Stimulated activated CD8-positive, alpha-beta memory T cell treated with anti-CD3 and anti-CD28 coated beads, Interleukin-7, amount 100 ng/mL, for 48 hours (primary cell): ENCODE results near the gene SUGP2.
"Not testable (repeated sequence)": the region's sequence is repeated elsewhere in the genome, so short reads cannot be mapped to it uniquely, and the experiment has no call there.

Source experiments
- DNase-seq, 2 donors: peaks; one replicate each; pipeline ENCODE4 v3.0.0-alpha.2; 2020; ENCODE audit warnings: low read depth in 1 of 2; ENCODE audit errors: extremely low read depth in 1 of 2

The SUGP2 gene

DNA sequence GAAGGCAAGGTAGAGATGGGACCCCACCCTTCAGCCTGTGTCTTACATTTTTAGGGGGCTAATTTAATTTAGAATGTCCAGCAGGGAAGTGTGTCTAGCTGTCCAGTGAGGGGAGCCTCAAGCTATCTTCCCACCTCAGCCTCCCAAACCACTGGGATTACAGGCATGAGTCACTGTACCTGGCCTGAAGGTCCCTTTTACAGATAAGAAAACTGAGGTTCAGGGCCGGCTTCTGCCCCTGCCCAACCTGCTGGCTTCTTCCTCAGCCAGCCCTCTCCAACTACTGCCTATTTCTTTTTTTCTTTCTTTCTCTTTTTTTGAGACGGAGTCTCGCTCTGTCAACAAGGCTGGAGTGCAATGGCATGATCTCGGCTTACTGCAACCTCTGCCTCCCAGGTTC lies 72.9 kb downstream of the SUGP2 start:
- no peak for DNase-seq

DNA sequence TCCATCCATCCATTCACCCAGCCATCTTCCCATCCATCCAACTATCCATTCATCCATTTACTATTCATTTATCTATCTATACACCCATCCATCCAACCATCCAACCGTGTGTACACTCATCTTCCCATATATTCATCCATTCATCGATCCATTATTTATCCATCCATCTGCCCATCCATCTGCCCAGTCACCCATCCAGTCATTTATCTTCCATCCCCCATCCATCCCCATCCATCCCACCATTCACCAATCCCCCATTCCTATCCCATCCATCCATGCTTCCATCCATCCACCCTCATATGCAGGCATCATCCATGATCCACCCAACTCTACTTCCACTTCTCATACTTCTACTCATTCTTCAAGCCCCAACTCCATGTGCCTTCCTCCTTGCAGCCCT lies 78.3 kb downstream of the SUGP2 start:
- DNase-seq: no peak

DNA sequence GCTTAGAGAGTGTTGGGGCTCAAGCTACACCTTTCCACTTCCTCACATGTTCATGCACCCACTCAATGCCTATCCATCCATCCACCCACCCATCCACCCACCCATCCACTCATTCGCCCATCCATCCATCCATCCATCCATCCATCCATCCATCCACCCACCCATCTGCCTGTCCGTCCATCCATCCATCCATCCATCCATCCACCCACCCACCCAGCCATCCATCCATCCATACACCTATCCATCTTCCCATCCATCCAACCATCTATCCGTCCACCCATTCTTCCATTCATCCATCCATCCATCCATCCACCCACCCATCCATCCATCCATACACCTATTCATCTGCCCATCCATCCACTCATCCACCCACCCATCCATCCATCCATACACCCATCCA lies 79.2 kb downstream of the SUGP2 start:
- no peak for DNase-seq

DNA sequence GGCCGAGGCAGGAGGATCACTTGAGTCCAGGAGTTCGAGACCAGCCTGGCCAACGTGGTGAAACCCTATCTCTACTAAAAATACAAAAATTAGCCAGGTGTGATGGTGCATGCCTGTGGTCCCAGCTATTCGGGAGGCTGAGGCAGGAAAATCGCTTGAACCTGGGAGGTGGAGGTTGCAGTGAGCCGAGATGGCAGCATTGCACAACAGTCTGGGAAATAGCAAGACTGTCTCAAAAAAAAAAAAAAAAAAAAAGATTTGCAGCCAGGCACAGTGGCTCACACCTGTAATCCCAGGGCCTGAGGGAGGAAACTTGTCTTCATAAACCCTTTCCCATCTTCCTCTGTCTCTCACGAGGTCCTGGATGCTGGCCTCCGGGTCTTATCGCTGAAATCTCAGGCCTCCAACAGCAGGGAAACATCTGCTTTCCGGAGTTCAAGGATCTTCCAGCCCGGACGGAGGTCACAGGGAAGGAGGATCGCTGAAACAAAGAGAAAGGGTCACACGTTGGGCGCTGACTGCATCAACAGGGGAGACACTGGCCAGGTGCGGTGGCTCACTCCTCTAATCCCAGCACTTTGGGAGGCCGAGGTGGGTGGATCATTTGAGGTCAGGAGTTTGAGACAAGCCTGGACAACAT lies 80.8 kb downstream of the SUGP2 start:
- DNase-seq: not testable (repeated sequence)

DNA sequence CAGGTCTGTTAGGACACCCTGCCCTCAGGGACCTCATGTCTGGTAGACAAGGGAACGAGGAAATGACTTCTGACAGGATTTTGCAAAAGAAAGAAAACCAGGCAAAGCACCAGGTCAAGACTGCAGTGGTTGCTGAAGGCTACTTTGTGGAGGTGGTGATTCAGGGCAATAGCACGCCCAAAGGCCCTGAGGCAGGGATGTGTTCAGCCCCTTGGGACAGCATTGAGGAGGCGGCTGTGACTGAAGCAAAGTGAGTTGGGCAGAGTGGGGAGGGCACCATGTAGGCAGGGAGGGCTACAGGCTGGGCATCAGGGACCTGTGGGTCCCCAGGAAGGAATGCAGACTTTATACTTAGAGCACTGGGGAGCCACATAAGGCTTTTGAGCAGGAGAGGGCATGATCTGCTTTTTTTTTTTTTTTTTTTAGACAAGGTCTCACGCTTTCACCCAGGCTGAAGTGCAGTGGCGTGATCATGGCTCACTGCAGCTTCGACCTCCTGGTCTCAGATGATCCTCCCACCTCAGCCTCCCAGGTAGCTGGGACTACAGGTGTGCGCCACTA lies 81.5 kb downstream of the SUGP2 start:
- no peak for DNase-seq

DNA sequence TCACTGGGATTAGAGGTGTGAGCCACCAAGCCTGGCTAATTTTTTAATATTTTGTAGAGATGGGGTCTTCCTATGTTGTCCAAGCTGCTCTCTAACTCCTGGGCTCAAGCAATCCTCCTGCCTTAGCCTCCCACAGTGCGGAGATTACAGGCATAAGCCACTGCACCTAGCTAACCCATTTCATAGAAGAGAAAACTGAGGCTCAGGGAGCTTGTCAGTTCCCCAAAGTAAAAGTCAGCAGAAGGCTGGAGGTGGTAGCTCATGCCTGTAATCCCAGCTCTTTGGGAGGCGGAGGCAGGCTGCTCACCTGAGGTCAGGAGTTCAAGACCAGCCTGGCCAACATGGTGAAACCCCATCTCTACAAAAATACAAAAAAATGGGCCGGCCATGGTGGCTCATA lies 83.5 kb downstream of the SUGP2 start:
- DNase-seq: no peak

DNA sequence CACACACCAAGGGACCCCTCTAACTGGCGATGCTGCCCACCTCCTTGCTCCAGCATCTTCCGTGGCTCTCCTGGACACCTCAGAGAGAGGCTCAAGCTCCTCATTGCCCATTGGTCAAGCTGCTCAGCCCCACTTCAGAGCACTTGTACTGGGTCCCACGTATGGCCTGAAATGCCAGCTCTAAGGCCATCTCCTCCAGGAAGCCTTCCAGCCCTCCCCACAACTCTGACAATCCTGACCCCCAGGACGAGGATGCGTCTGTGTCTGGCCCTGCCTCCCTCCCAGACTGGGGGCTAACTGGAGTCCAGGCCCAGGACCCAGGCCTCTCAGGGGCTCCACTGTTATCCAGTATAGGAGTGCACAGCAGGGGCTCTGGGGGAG lies 84.4 kb downstream of the SUGP2 start:
- no peak for DNase-seq

DNA sequence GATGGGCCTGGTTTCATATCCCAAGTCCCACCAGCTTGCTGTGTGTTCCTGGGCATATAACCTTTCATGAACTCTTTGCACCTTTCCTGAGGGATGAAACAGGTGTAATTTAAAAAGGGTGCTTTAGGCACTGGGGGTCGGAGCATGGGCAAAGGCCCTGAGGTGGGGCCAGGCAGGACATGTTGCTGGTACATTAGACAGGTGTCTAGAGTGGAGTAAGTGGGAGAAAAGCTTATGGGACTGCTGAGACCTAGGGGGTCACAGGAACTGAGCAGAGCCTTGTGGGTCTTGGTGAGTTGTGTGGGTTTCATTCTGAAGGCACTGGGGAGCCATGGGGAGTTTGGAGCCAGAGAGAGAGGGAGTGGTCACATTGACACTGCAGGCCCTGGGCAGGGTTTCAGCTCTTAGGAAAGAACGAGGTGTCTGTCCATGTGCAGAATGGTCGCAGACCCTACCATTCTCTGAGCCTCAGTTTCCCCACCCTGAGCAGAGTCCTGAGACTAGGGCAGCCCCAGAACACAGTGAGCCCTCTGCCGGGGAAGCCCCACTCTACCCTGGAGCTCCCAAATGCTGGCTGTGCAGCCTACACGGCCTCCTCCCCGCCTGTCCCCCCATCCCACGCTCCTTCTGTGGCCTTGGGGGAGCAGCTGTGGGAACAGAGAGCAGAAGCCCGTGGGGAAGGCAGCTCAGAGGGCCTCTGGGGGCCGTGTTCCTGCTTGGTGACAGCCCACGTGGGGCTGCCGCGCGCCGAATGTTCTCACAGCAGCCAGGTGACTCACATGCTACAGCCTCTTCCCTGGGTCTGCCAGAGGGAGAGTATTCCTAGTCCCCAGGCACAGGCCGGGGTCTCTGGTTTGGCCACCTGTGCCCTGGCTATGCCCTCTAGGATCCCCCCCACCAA lies 85.0 kb downstream of the SUGP2 start:
- DNase-seq: no peak

DNA sequence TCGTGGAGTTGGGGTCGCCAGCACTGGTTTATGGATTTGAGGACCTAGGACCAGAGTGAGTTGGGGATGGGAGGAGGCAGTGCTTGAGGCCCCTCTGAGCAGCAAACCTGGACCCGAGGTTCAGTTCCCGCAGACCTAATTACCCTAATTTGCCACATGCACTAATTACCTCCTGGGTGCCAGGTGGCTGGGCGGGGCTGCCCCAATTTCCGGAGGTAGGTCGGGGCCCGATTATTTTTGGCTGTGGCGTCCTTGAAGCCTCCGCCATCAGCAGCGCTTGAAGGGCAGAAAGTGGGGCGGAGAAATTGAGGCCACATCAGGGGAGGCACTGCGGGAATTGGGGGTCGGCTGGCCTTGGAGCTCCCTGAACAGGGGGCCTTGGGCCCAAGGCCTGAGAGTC lies 86.4 kb downstream of the SUGP2 start:
- DNase-seq: no peak

DNA sequence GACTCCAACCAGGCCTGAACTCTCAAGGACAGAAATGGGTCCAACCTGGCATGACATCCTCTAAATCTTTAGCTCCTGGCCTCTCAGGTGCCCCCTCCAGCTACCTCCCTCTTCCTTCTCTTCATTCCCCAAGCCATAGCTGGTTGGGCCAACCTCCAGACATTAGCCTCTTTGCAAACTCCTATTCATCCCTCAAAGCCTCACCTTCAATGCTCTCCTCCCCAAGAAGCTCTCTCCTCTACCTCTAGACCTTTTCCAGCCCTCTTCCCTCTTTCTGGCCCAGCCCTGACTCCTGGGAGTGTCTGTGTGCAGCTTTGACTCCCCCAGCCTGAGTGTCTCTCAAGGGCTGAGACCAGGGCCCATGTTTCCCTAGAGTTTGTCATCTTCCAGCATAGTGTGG lies 87.0 kb downstream of the SUGP2 start:
- no peak for DNase-seq

DNA sequence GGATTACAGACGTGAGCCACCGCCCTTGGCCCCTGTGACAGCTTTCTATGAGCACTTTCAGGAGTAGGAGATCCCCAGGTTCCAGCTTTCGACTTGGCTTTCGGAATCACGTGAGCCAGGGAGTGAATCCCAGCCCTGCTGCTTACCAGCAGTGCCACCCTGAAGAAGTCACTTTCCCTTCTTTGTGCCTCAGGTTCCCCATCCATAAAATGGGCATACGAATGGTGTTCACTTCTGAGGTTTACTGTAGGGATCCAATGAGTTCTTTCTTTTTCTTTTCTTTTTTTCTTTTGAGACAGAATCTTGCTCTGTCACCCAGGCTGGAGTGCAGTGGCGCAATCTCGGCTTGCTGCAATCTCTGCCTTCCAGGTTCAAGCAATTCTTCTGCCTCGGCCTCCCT lies 88.0 kb downstream of the SUGP2 start:
- no peak for DNase-seq

DNA sequence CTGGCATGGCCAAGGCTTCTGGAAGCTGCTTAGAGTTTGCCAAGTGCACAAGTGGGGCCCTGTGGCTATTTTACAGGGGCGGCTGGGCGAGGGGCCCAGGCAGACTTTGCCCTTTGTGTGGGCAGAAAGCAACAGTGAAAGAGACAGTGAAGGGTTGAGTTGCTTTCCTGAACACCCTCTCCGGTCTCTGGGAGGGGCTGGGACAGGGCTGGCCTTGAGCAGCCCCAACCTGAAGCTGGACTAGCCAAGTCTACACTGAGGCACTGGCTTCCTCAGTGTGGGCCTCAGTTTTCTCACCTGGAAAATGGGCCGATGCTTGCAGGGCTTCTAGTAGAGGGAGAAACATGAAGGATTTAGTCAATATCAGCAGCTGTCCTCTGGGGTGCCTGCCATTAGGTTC lies 89.9 kb downstream of the SUGP2 start:
- no peak for DNase-seq

DNA sequence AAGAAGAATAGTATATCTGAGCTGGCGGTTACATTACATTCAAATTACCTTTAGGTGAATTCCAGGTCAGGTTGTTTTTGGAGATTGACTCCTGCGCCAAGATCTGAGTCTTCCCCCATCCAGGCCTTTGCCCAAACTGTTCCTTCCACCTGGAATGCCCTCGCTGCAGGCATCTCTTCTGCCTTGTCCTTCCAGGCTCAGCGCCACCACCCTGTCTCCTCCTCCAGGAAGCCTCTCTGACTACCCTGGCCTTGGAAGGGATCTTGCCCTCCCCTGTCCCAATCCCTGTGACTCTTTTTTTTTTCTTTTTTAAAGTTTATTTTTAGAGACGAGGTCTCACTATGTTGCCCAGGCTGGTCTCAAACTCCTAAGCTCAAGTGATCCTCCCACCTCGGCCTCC lies 90.6 kb downstream of the SUGP2 start:
- DNase-seq: no peak

DNA sequence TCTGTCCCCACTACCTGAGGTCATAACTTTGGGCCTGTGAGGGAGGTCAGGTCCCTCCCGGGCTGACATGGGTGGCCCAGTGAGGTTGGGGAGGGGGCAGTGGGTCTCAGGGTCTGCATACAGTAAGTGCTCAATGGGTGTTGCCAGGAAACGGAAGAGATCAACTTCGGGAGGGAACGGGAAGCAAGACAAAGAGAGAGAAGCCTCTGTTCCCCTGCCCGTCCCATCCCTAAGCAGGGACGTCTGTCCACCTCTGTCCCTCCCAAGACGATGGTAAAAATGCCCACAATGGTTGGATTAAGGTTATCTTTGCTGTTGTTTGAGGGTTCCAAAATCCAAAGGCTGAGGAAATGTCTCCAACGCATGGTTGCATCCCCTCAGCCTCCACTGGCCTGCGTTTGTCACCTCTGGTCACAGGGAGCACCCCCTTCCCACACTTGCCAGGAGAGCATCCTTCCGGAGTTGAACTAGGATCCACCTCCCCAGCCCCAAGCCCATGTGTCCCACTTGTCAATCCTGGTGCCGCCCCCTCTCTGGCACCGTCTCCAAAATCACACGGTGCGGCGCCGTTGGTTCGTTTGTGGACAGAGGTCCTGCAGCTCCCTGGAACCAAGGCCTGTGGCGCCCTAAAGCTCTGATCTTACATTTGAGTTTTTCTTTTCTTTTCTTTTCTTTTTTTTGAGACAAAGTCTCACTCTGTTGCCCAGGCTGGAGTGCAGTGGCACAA lies 91.5 kb downstream of the SUGP2 start:
- no peak for DNase-seq
